HG03280 (cell line): ENCODE data around the gene METAP1D.
"Not testable (repeated sequence)": the region's sequence is repeated elsewhere in the genome, so short reads cannot be mapped to it uniquely, and the experiment has no call there.

Experiments
- ATAC-seq: cut with Tn5 transposase; IDR thresholded peaks from one replicate; pipeline ENCODE4 v1.9.1; 2021; ENCODE audit warnings: mild to moderate bottlenecking, moderate library complexity; ENCODE audit not compliant: unreplicated experiment

Gene METAP1D

DNA sequence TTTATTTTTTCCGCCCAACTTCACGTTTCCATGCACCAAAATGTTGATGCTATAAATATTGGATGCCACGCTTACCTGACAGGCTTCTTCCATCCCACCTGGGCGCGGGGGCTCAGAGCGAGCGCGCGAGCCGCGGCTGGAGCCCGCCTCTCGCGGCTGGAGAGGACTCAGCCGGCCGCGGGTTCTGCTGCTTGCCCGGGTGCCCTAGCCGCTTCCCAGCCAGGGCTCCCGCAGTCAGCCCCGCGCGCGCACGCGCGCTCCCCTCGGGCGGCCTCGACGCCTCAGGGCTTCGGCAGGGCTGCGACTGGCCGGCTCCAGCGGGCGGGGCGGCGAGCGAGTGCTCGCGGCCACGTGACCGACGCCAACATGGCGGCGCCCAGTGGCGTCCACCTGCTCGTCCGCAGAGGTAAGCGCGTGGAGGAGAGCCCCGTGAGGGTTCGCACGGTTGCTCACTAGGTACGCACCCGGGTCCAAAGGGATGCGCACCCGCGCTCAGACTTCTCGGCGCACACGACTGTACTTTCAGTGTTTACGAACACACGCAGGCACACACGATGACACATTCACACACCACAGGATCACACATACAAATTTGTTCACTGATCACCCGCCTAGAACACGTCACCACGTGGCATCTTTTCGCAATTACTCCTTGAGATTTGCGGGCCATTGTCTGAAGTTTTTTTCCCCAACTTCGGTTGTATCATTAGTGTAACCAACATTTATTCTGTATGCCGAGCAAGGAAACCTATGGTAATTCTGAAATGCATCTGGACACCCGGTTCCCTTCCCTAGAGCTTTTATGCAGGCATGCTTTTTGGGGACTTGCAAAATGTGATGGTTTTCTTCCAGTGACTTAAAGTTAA lies at the start of gene METAP1D:
Gene METAP1D (plus strand): TSS at position 350 of the 866 bp plus-strand sequence. CDS start 17 bp downstream, at position 367.
- ATAC-seq: peak; percentile 98

DNA sequence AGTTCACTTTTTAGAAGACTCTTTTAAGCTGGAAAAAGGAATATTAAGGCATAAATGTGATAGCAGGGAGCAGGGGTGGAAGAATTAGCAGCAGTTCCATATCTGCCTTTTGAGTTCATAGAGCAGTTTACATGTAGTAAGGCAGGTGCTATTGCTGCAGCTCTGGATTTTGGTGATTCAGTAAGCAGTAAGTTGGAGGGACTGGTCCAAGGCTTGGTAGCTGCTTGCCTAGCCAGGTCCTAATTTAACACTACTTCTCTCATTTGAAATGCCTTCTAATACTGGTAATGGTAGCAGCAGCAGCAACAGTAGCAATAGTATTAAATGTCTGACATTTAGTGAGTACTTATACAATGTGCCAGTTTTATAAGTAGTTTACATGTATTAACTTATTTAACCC lies 47.5 kb upstream of the METAP1D start:
- ATAC-seq: no peak

DNA sequence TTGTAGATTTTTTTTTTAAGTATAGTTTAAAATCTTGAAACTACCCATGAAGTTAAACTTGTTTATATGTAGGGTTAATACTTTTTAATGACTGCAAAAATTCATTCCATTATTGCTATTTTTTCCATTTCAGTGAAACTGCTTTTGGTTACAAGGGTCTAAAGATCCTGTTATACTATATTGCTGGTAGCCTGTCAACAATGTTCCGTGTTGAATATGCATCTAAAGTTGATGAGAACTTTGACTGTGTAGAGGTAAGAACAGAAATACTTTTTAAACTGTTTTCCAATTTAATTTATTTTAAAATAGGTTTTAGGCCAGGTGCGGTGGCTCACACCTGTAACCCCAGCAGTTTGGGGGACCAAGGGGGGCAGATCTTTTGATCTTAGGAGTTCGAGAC lies 47.0 kb upstream of the METAP1D start:
- ATAC-seq: no peak

DNA sequence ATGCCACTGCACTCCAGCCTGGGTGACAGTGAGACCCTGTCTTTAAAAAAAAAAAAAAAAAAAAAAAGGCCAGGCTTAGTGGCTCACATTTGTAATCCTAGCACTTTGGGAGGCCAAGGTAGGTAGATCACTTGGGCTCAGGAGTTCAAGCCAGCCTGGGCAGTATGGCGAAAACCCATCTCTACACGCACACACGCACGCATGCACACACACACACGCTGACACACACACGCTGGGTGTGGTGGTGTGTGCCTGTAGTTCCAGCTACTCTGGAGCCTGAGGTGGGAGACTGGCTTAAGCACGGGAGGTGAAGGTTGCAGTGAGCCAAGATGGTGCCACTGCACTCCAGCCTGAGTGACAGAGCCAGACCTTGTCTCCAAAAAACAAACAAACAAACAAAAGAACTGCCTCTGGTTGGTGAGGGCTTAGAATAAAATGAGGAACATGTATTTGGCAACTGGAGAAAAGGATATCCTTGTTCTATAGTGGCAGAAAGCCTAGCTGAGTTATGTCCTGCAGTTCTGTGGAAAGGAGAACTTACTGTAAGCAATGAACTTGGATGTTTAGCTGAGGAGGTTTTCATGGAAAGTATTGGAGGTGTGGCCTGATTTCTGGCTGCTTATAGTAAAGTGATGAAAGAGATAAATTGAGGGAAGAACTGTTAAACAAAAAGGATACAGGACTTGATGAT lies 43.5 kb upstream of the METAP1D start:
- no peak for ATAC-seq

DNA sequence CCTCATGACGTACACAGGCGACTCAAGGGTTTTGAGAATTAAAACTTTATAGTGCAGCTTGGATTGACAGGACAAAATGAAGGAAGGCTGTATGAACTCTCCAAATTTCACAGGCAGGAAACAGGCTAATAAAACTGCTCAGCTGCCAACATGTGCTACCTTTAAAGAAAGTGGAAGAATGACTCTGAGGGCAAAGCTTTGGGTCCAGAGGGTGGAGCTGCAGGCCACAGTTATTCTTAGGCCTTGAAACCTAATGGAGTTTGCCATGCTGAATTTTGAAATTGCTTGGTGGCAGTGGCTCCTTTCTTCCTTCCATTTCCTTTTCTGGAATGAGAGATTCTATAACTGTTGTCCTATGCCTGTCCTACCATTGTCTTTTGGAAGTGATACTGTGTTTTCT lies 42.7 kb upstream of the METAP1D start:
- no peak for ATAC-seq

DNA sequence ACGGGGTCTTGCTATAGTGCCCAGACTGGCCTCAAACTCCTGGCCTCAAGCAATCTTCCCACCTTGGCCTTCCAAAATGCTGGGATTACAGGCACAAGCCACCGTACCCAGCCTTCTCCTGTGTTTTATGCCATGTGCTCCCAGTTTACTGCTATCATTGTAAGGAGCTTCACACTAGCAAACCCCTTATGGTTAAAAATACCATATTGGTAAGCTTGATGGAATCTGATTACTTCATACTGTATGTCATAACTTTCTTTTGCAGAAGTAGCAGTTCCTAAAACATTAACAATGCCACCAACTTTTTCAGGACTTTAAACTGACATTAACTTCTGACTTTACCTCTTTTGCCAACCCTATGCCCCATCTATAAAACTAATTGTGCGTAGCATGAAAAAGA lies 41.3 kb upstream of the METAP1D start:
- ATAC-seq: no peak

DNA sequence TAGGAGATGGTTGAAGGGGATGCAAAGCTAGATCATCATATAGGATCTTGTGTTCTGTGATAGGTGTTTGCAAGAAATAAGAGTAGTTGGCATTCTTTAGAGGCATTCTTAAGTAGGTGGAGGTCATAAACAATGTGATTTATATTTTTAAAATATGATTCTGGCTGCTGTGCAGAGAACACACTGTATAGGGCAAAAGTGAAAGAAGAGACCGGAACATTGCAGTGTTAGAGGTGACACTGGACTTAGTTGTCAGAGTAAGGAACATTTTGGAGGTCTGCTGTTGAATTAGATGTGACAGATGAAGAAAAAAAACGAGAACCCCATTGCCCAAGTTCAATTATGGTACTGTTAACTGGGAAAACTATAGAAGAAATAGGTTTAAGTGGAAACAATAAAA lies 39.8 kb upstream of the METAP1D start:
- no peak for ATAC-seq

DNA sequence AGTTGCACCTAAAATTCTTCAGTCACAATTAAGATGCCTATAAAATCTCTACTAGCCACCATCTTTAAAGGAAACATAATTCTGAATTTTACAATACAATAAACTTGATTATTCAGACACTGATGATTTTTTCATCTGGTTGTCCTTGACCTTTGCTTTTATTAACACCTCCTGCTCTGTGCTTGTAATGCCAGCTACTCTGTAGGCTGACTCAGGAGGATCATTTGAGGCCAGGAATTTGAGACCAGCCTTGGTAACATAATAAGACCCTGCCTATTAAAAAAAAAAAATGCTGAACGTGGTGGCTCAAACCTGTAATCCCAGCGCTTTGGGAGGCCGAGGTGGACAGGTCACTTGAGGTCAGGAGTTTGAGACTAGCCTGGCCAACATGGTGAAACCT lies 39.2 kb upstream of the METAP1D start:
- no peak for ATAC-seq

DNA sequence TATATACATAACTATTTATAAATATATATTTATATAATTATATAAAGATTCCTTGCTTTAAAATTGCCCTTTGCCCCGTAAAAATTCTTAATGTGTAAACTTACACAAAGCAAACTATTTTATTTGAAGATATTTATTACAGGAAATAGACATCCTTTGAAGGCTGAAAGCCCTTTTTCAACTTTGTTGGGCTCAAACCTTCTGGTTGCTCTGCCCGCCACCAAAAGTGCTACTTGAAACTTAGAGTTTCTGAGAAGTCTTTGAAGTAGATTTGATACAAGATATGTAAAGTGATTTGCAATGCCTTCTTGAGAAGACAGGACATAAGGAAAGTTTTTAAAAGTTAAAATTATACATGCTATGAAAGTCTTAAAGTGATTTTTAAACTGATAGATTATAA lies 36.6 kb upstream of the METAP1D start:
- no peak for ATAC-seq

DNA sequence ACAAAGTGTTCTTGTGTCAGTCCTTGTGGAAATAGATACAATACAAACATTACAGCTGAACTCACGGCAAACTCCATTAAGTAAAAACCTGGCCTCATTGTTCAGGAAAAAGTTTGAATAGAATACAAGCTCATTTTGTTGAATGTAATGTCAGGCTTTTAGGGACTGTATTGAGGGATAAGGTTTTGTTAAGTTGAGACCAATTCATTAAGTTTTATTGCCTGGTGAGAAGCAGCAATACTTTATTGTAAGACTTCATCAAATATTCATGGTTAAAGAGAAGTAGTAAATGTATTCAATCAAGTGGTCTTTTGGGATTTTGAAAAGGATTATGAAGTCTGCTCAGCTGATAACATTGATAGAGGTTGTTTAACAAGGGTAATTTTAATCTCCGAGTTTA lies 35.4 kb upstream of the METAP1D start:
- no peak for ATAC-seq

DNA sequence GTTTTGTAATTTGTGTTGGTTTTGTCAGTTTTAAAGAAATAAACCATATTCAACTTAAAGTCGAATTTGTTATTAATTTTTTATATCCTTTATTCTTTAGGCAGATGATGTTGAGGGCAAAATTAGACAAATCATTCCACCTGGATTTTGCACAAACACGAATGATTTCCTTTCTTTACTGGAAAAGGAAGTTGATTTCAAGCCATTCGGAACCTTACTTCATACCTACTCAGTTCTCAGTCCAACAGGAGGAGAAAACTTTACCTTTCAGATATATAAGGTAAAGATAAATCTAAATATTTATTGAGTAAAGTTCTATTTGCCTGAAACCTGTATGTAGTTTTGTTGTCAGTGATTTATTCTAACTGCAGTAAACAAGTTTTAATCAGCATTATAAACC lies 34.5 kb upstream of the METAP1D start:
- ATAC-seq: no peak

DNA sequence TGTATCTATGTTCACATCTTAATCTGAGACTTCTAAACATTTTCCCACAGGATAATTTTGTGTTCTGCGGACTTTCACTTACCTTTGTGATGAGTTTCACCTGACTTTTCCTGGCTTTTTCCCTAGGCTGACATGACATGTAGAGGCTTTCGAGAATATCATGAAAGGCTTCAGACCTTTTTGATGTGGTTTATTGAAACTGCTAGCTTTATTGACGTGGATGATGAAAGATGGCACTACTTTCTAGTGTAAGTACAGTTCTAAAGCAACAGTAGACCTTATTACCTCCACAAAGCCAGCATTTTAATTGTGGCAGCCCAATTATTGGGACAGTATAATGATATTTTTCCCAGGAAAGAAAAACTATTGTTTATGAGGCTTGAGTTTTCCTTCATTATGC lies 34.1 kb upstream of the METAP1D start:
- ATAC-seq: no peak

DNA sequence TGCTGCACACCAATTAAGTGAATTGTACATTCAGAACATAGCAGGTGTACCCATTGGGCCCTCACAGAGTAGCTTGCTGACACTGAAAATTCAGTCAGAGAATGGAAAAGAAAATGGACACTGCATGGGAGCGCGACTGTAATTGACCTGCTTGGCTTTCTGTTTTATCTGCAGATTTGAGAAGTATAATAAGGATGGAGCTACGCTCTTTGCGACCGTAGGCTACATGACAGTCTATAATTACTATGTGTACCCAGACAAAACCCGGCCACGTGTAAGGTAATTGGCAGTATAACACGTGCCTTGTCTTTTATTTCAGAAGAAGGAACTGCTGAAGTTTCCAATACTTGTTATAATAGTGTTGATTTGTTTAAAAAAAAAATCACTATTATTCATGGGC lies 33.5 kb upstream of the METAP1D start:
- no peak for ATAC-seq

DNA sequence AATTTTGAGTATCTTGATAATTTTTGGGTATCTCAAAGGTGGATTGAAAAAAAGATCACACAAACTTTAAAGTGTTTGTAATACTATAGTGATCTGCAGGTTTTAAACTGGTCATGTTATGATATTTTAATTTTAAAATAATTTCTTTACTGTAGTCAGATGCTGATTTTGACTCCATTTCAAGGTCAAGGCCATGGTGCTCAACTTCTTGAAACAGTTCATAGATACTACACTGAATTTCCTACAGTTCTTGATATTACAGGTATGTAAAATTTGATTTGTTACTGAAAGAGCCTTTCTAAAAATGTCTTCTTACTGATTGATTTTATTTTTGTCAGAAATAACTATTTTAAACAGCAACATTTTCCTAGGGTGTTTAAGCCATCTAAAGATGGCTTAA lies 33.1 kb upstream of the METAP1D start:
- ATAC-seq: no peak

DNA sequence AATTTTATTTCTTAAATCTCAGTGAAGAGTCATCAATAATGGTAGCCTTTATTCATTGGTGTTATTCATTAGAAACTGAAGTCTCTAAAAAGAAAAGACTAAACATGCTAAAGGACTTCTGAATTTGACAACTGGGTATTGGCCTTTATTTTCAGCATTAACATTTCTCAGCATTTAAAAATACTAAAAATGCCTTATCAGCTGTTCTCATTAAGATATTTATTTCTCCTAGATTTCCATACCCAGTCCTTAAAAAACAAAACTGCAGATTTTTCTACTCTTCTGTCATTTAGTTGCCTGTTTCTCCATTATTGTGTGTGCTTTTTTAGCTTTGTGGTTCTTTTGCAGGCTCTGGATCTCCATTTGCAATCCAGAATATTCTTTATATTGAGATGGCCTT lies 31.2 kb upstream of the METAP1D start:
- ATAC-seq: no peak

DNA sequence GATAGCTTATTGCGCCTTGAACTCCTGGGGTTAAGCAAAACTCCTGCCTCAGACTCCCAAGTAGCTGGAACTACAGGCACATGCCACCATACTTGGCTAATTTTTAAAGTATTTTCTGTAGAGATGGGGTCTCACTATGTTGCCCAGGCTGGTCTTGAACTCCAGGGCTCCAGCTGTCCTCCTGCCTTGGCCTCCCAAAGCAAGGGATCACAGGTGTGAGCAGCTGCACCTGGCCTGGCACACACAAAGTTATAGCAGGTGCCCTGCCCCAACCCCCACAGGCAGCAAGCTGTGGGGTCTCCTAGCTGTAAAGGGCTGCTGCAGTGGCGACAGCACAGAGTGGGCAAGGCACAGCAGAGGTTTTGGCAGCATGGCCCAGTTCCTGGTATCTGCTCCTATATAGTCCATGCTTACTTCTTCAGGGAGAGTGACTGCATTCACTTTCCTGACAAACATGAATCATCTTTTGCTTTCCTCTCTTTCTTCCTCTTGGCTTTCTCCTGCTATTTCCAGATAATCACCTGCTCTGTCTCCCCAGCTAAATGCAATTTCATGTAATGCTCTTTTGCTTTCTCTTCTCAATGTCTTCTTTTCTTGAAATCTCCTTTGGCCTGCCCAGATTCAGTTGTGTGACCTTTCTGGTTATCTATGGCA lies 27.3 kb upstream of the METAP1D start:
- no peak for ATAC-seq

DNA sequence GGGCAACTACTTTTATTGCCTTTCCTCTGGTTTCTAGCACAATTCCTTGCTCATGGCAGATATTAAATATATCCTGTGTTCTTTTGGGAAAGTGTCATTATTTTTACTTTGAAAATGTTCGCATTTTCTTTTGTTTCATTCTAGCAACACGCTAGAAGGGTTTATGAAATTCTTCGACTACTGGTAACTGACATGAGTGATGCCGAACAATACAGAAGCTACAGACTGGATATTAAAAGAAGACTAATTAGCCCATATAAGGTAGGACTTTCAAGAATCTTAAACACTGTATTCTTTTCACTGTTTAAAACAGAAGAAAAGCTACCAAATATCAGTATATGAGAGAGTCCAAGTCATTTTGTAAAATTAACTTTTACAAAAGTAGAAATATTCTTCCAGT lies 20.6 kb upstream of the METAP1D start:
- ATAC-seq: no peak

DNA sequence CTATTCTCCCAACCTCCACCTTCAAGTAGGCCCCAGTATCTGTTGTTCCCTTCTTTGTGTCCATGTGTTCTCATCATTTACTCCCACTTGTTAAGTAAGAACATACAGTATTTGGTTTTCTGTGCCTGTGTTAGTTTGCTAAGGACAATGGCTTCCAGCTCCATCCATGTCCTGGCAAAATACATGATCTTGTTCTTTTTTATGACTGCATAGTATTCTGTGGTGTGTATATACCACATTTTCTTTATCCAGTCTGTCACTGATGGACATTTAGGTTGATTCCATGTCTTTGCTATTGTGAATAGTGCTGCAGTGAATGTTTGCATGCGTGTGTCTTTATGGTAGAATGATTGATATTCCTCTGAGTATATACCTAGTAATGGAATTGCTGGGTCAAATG lies 15.8 kb upstream of the METAP1D start:
- ATAC-seq: not testable (repeated sequence)

DNA sequence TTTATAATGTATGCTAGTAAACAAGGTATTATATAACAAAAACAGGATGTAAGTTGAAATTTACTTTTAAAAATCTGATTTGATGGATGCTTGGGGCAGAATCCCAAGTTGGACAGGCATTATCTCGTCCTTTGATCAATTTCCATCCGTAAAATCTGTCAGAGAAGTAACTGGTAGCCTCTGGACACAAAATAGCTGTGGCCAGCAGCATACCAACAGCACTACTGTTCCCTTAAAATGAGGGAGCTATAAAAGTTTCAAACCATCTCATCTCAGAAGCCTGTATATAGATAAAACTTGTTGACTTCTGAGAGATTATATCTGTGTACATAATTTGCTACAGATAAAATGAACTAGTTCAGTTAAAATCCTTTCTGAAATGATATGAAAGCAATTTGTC lies 14.7 kb upstream of the METAP1D start:
- no peak for ATAC-seq

DNA sequence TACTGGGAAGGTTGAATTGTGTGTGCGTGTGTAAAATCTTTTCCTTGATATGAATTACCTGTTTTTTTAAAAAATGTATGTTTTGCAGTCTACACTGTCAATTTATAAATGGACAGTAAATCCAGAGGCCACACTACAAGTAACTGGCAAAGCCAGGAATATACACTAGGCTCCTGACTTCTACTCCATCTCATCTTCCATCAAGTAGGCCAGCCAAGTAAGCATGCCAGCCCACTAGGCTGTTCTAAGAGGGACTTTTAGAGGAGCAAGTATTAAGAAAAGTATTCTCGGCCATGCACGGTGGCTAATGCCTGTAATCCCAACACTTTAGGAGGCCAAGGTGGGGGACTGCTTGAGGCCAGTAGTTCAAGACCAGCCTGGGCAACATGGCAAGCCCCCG lies 13.0 kb upstream of the METAP1D start:
- no peak for ATAC-seq

DNA sequence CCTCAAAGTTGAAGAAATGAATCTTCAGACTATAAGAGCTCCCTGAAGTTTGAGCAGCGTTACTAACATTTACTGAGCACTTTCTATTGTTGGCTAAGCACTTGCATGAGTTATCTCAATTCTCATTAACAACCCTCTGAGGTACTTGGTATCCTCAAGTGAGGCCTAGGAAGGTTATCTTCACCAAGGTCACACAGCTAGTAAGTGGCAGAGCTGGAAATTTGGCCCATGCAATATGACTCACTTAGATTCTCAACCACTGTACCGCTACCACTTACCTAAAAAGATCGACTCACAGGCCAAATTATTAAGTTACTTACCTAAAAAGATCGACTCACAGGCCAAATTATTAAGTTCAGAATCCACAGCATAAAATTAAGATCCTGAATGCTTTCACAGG lies 8.7 kb upstream of the METAP1D start:
- no peak for ATAC-seq

DNA sequence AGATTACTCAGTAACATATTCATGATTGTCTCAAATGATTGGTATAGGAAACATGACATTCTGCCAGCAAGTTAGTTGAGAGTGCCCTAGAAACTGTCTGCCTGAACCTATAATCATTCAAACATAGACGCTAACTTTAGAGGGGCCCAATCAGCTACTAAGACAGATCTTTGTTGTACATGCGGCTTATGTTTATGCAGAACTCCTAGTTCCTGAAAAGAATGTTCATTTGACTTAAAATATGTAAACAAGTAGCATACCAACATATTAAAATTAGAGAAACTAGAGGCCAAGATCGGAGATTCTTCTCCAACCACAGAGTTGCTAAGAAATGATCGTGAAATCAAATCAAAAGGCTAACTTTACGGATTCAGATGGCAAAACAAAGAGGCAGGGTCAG lies 4.2 kb upstream of the METAP1D start:
- ATAC-seq: no peak
